CD14-positive monocyte (primary cell): ENCODE data around the gene ETV4. TPM values are rescaled to one million over a fixed set of nuclear protein-coding genes. Genes with fewer than 3 reads are reported as not detected.
A peak's percentile ranks its signal among the peaks of the same experiment; 100 is the strongest.

ENCODE experiments used
- DNase-seq, 3 donors: peaks; one replicate each; pipeline ENCODE4 v3.0.0-alpha.2; 2011 to 2022
- H2AFZ ChIP-seq: 2 replicates; pipeline ENCODE4 v1.6.0; 2012; ENCODE audit warnings: mild to moderate bottlenecking, low read depth, low read length, inconsistent platforms; ENCODE audit not compliant: insufficient read depth, poor library complexity, severe bottlenecking
- H3K27ac ChIP-seq, 2 donors: 1 replicate in 1 of 2; 2 replicates in 1 of 2; pipeline ENCODE4 v1.5.1; 2012 to 2013; ENCODE audit warnings: low read length in 2 of 2, control low read depth in 1 of 2, inconsistent platforms in 1 of 2, low read depth in 1 of 2, mild to moderate bottlenecking in 1 of 2
- H3K27me3 ChIP-seq, 2 donors: one replicate each; pipeline versions ENCODE4 v1.6.0 to v1.6.1; 2011 to 2013; ENCODE audit warnings: low read length in 2 of 2; ENCODE audit not compliant: control insufficient read depth in 2 of 2, insufficient read depth in 2 of 2
- H3K36me3 ChIP-seq, 2 donors: replicated peaks in 1 of 2; 1 replicate in 1 of 2; 2 replicates in 1 of 2; pipeline versions ENCODE4 v1.5.1 to v1.6.1; 2012 to 2013; ENCODE audit warnings: low read length in 2 of 2, control low read depth in 1 of 2, inconsistent platforms in 1 of 2, mild to moderate bottlenecking in 1 of 2; ENCODE audit not compliant: insufficient read depth in 2 of 2, control insufficient read depth in 1 of 2
- H3K4me1 ChIP-seq, 2 donors: 1 replicate in 1 of 2; 2 replicates in 1 of 2; pipeline versions ENCODE4 v1.5.1 to v1.6.1; 2012 to 2013; ENCODE audit warnings: low read length in 2 of 2, control low read depth in 1 of 2, inconsistent platforms in 1 of 2, mild to moderate bottlenecking in 1 of 2, moderate library complexity in 1 of 2; ENCODE audit not compliant: insufficient read depth in 2 of 2, control insufficient read depth in 1 of 2
- H3K4me2 ChIP-seq: replicated peaks from 2 replicates; pipeline ENCODE3; 2012; ENCODE audit warnings: low read length, moderate library complexity, mild to moderate bottlenecking; ENCODE audit not compliant: poor library complexity, severe bottlenecking; ENCODE audit errors: extremely low read depth
- H3K4me3 ChIP-seq, 3 experiments: fragments of 200-600 bp in 1 of 3; sonication (generic) in 1 of 3; replicated peaks in 1 of 3; 1 replicate in 2 of 3; 2 replicates in 1 of 3; pipeline ENCODE4 v1.5.1; 2011 to 2013; ENCODE audit warnings: low read length in 3 of 3, mild to moderate bottlenecking in 3 of 3, control low read depth in 2 of 3, low read depth in 2 of 3, inconsistent platforms in 1 of 3, moderate library complexity in 1 of 3
- H3K79me2 ChIP-seq: 2 replicates; pipeline ENCODE4 v1.6.0; 2012; ENCODE audit warnings: mild to moderate bottlenecking, control low read depth, inconsistent platforms, low read length, moderate library complexity; ENCODE audit not compliant: insufficient read depth
- H3K9ac ChIP-seq: 2 replicates; pipeline ENCODE4 v1.6.0; 2017; ENCODE audit warnings: low read length, mild to moderate bottlenecking; ENCODE audit not compliant: insufficient read depth, poor library complexity, severe bottlenecking
- H3K9me3 ChIP-seq, 2 donors: replicated peaks in 1 of 2; 1 replicate in 1 of 2; 2 replicates in 1 of 2; pipeline versions ENCODE4 v1.5.1 to v1.6.1; 2012 to 2013; ENCODE audit warnings: low read length in 2 of 2, control low read depth in 1 of 2; ENCODE audit not compliant: control insufficient read depth in 1 of 2, insufficient read depth in 1 of 2
- H4K20me1 ChIP-seq: 2 replicates; pipeline ENCODE4 v1.6.0; 2012; ENCODE audit warnings: mild to moderate bottlenecking, low read length, control low read depth, moderate library complexity; ENCODE audit not compliant: insufficient read depth
- H3K27ac Mint-ChIP-seq, 7 donors: one replicate each; pipeline ENCODE4 v1.8.0; 2020; ENCODE audit warnings: mild to moderate bottlenecking in 7 of 7, mixed read lengths in 7 of 7, moderate library complexity in 6 of 7, inconsistent platforms in 2 of 7
- H3K27me3 Mint-ChIP-seq, 3 donors: one replicate each; pipeline ENCODE4 v1.8.0; 2021 to 2022; ENCODE audit warnings: low read depth in 3 of 3, mild to moderate bottlenecking in 3 of 3, mixed read lengths in 3 of 3, moderate library complexity in 3 of 3, inconsistent platforms in 1 of 3
- H3K36me3 Mint-ChIP-seq, 2 donors: one replicate each; pipeline ENCODE4 v1.8.0; 2020; ENCODE audit warnings: mixed read lengths in 2 of 2, inconsistent platforms in 1 of 2, mild to moderate bottlenecking in 1 of 2
- H3K4me1 Mint-ChIP-seq: one replicate; pipeline ENCODE4 v1.8.0; 2020; ENCODE audit warnings: mild to moderate bottlenecking, mixed read lengths
- H3K4me3 Mint-ChIP-seq, 2 donors: one replicate each; pipeline ENCODE4 v1.8.0; 2020; ENCODE audit warnings: mild to moderate bottlenecking in 2 of 2, mixed read lengths in 2 of 2, moderate library complexity in 1 of 2
- H3K9me3 Mint-ChIP-seq, 7 donors: one replicate each; pipeline ENCODE4 v1.8.0; 2020 to 2022; ENCODE audit warnings: mixed read lengths in 7 of 7, mild to moderate bottlenecking in 6 of 7, moderate library complexity in 6 of 7, inconsistent platforms in 2 of 7
- CTCF ChIP-seq: fragments of 200-600 bp; IDR thresholded peaks from one replicate; pipeline ENCODE4 v1.8.0; 2022; ENCODE audit warnings: antibody characterized with exemption, mild to moderate bottlenecking
- WGBS: methylation state at CpG from one replicate; pipeline ENCODE4 v1.1.5; 2013; ENCODE audit warnings: missing lambda C conversion rate; ENCODE audit not compliant: insufficient coverage; 5-methylcytosine and 5-hydroxymethylcytosine counted together
- intact Hi-C, 2 donors: fragments of 100-400 bp; cut with micrococcal nuclease; formaldehyde crosslinking; loops; one replicate each; pipeline versions ENCODE4 v1.15.0 to v1.15.1; 2023
- polyA plus RNA-seq, 3 donors: library from polyadenylated mRNA; depleted of rRNA in 1 of 3; unstranded in 2 of 3; stranded (reverse) in 1 of 3; fragments of 300-500 nt in 2 of 3; fragments of >200 nt in 1 of 3; fragmentation: Illumina TruSeq in 2 of 3; gene quantifications; 1 replicate in 2 of 3; 2 replicates in 1 of 3; pipeline ENCODE4 v1.2.3, GENCODE V29; 2012 to 2021

Gene ETV4
- polyA plus RNA-seq, 3 donors: not detected

- Mint-ChIP-seq H3K27me3 (peaks cover 35 to 40% (median 37%) of the 10 kb centered on the region in 3 donors), H3K4me3 (peak overlapping the region in 1 of 2 donors; percentile 4), H3K27ac (peak overlapping the region in 1 of 7 donors; percentile 28), H3K36me3 (no peaks in the 10 kb centered on the region), H3K4me1 (peaks cover 22% of the 10 kb centered on the region), H3K9me3 (peaks cover 0 to 5% (median 0%) of the 10 kb centered on the region in 7 donors)
- 81% methylated on average over 4 of the region's 7 CpGs for WGBS
- intact Hi-C loops: no loop called here
- H3K4me2 ChIP-seq: no peak overlapping the region
- H3K27me3 ChIP-seq: peaks cover 25 to 28% of the 10 kb centered on the region in 2 donors
- no peak for DNase-seq
- H3K9ac ChIP-seq: no peak overlapping the region
- no peaks in the 10 kb centered on the region for H3K9me3 ChIP-seq
- H3K4me3 ChIP-seq: no peak overlapping the region
- no peaks in the 10 kb centered on the region for H3K79me2 ChIP-seq
- no peak for TF ChIP-seq CTCF
- peaks cover 14 to 15% of the 10 kb centered on the region in 2 donors for H3K4me1 ChIP-seq
- no peak overlapping the region for H2AFZ ChIP-seq
- H3K36me3 ChIP-seq: no peaks in the 10 kb centered on the region
- H3K27ac ChIP-seq: no peak overlapping the region
- no peaks in the 10 kb centered on the region for H4K20me1 ChIP-seq
These were observed 14.6 kb upstream of the ETV4 start for GRCh38 chr17:43560461-43561427.

- Histone ChIP-seq H3K9ac (no peak overlapping the region), H3K4me1 (peaks cover 18 to 23% of the 10 kb centered on the region in 2 donors), H3K79me2 (no peaks in the 10 kb centered on the region), H3K27ac (no peak overlapping the region), H3K36me3 (no peaks in the 10 kb centered on the region), H4K20me1 (no peaks in the 10 kb centered on the region), H2AFZ (no peak overlapping the region), H3K27me3 (peaks cover 27 to 36% of the 10 kb centered on the region in 2 donors), H3K4me2 (no peak overlapping the region), H3K9me3 (no peaks in the 10 kb centered on the region), H3K4me3 (no peak overlapping the region)
- peaks cover 0 to 8% (median 0%) of the 10 kb centered on the region in 7 donors for H3K9me3 Mint-ChIP-seq
- TF ChIP-seq CTCF: no peak
- H3K4me1 Mint-ChIP-seq: peaks cover 26% of the 10 kb centered on the region
- H3K4me3 Mint-ChIP-seq: peak overlapping the region in 1 of 2 donors; percentile 64
- peak overlapping the region in 1 of 7 donors; percentile 12 for H3K27ac Mint-ChIP-seq
- no peaks in the 10 kb centered on the region for H3K36me3 Mint-ChIP-seq
- DNase-seq: no peak
- intact Hi-C loops: no loop called here
- H3K27me3 Mint-ChIP-seq: peaks cover 38 to 45% (median 40%) of the 10 kb centered on the region in 3 donors
- 96% methylated on average over 7 of the region's 7 CpGs for WGBS
These were observed 13.1 kb upstream of the ETV4 start for GRCh38 chr17:43559161-43559816.
